ENCODE data around the gene STYXL2.

The STYXL2 gene

DNA sequence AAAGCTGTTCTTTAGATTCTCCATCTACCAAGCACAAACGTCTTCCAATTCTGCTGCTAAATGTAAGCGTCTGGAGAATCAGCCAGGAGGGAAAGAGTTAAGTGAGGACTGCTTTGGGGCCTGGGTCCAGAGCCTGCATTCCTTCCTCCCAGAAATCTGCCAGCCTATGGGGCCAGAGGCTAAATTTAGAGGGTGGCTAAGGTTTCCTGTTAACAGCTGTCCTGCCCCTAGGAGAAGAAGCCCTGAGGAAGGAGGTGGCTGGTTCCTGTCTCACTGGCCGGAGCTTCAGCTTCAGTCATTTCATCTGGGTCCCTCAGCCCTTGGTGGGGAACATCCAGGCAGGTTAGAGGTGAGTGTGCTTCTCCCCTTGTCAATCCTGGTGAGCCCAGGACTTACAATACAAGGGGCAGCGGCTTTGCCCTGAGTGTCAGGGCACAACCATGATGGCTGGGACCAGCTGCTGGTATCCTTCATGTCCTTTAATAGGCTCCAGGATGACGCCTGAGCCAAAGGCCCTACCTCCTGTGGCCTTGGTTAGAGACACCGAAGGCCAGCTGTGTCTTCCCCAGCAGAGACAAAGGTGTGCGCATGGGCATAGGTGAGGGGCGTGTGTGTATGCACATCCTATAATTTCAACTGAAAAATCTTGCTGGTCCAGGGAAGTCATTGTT lies at the start of gene STYXL2:
STYXL2 (plus strand) TSS at position 230 of the 671 bp plus-strand sequence. CDS start 775 bp downstream, outside the sequence.
- DNase-seq (ENCODE audit: low read depth in 1 of 2, low spot score in 1 of 2) = no peak

GRCh38 chr1:167051907-167052306 lies 42.0 kb upstream of the STYXL2 start:
- DNase-seq (ENCODE audit: low read depth in 1 of 2, low spot score in 1 of 2) = no peak

GRCh38 chr1:167052389-167052788 lies 41.5 kb upstream of the STYXL2 start:
- no peak for DNase-seq (ENCODE audit: low read depth in 1 of 2, low spot score in 1 of 2)

DNA sequence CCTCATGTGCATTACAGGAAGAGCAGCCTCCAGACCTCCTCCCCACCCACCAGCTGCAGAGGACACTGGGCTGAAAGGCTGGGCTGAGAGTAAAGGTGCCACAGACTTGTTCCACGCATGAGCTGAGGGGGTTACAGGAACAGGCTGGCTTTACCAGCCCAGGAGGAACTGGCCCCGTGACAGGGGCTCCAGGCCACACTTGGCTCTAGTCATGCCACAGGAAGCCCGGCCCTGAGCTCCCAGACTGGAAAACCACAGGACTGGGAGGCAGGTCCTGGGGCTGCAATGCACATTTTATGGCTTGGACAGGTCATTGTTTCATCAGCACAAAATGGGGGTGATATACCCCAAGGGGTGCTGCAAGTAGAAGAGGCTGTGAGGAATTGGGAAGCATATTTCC lies 39.3 kb upstream of the STYXL2 start:
- DNase-seq (ENCODE audit: low read depth in 1 of 2, low spot score in 1 of 2) = no peak

DNA sequence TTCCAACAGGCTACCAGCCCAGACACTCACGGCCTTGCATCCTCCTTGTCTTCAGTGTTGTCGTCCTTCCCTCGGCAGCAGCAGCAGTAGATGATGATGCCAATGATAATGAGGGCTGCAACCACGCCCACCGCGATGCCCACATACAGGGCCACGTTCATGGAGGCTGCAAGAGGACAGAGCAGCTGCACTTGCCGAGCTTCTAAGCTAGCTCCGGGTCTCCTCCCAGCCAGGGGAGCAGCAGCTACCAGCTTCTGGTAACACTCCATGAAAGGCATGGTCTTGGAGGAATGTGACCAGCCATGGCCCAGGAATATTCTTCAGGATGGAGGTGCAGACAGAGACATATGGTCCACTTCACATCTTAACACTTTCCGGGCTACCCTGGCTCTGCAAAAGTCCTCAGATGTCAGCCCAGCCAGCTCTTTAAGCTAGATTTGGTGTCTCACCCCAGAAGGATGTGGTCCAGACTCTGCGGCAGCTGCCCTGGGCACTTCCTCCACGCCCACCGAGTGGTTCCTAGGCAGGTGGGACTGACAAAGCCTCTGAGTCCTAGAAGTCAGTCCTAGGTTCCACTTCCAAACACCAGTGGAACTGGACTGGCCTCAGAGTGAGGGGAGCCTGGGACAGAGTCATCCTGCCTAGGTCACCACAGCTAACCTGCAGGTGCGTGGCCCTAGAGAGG lies 38.8 kb upstream of the STYXL2 start:
- no peak for DNase-seq (ENCODE audit: low read depth in 1 of 2, low spot score in 1 of 2)

DNA sequence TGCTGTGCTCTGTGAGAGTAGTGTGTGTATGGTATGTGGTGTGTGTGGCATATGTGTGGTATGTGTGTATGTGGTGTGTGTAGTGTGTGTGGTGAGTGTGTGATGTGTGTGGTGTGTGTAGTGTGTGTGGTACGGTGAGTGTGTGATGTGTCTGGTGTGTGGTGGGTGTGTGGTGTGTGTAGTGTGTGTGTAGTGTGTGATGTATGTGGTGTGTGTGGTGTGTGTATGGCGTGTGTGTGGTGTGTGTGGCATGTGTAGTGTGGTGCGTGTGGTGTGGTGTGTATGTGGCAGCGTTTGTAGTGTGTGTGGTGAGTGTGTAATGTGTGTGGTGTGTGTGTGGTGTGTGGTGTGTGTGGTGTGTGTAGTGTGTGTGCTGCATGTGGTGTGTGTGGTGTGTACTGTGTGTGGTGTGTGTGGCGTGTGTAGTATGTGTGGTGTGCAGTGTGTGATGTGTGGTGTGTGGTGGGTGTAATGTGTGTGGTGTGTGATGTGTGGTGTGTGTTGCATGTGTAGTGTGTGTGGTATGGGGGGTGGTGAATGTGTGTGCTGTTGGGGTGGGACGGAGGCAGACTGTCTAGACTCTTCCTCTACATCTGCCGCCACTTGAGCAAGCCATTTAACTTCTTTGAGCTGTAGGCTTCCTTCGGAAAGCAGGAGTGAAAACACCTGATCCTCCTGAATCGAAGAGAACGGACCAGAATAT lies 37.2 kb upstream of the STYXL2 start:
- no peak for DNase-seq (ENCODE audit: low read depth in 1 of 2, low spot score in 1 of 2)

DNA sequence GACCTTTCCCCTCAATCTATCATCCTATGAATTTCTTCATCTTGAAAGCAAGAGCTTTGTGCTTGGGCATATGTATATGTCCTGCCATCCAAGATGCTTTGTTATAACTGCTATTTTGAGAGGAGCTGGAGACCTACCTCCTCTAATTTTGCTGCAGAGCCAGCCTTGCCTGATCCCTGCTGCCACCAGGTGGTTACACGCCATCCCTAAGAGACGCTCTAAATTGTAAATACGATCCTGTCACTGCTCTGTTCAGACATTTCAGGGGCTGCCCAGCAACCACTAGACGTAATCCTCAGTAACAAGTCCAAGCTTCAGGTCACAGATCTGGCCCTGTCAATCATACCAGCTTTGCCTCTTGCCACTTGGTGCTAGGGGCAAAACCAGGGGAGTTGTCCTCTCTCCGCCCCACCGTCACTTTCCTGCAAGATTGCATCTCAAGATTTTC lies 36.6 kb upstream of the STYXL2 start:
- DNase-seq (ENCODE audit: low read depth in 1 of 2, low spot score in 1 of 2) = no peak

DNA sequence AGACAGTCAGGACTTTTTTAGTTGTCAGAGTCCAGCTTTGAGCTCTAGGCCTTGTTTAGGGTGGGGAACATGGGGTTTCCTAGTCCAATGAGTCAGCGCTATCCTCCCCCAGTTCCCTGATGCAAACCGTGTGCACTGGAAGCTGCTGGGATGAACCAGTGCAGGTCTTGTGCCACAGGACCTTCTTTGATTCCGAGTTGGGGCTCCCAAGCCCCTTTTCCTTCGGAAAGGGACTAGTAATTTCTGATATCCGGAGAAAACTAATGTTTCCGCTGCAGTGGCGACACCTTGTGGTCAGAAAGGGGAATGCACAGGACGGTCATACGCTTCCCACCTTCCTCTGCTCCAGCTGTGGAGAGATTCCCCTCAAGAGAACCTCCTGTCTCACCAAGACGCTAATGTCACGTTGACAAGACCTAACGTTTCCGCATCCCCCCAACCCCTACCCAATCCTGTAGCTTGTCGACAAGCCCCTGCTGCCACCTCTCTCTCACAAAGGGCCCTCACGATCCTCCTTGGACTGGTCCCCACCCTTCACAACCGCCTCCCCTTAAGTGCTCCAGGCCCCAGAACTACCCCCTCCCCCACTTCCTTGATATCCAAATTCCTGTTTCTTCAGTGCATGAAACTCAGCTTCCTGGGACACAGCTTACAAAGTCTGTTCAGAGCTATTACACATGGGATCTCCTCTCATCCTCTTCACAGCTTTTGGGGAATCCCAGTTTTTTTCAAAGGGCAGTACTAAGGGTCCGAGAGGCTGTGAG lies 34.6 kb upstream of the STYXL2 start:
- peak; percentile 69 to 72 for DNase-seq (ENCODE audit: low read depth in 1 of 2, low spot score in 1 of 2)

GRCh38 chr1:167059809-167060107 lies 34.1 kb upstream of the STYXL2 start:
- DNase-seq (ENCODE audit: low read depth in 1 of 2, low spot score in 1 of 2) = no peak

- no peak for DNase-seq (ENCODE audit: low read depth in 1 of 2, low spot score in 1 of 2)
Observed at GRCh38 chr1:167060141-167061072, 33.5 kb upstream of the STYXL2 start.

DNA sequence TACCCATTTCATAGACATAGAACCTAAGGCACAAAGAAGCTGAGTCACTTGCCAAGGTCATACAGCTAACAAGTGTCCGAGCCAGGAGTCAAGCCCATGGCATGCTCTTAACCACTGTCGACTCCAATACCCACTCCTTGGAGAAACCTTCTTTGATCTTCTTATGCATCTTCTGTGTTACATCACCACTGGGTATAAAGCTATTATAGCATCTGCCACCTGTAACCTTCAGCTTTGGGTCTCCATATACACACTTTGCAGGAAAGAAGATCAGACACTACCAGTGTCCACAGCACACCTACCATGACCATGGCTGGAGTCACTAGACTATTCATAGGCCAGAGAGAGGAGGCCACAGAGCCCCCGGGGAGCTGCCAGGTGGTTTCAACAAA lies 32.8 kb upstream of the STYXL2 start:
- DNase-seq (ENCODE audit: low read depth in 1 of 2, low spot score in 1 of 2) = no peak

DNA sequence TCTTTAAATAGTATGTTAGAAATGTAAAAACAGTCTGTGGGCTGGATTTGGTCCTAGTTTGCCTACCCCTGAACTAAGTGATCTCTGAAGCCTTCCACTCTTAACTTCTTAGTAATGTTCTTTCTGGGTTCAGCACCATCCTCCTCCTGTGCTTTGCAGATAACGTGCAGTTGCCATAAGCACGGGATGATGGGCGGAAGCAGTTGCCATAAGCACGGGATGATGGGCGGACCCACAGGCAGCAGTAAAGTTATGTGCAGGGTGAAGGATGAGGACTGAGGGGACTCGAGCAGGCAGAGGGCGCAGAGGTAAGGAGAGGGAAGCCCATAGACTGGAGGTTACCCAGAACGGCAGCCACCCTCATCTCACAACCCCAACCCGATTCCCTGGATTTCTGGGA lies 29.3 kb upstream of the STYXL2 start:
- DNase-seq (ENCODE audit: low read depth in 1 of 2, low spot score in 1 of 2) = no peak

DNA sequence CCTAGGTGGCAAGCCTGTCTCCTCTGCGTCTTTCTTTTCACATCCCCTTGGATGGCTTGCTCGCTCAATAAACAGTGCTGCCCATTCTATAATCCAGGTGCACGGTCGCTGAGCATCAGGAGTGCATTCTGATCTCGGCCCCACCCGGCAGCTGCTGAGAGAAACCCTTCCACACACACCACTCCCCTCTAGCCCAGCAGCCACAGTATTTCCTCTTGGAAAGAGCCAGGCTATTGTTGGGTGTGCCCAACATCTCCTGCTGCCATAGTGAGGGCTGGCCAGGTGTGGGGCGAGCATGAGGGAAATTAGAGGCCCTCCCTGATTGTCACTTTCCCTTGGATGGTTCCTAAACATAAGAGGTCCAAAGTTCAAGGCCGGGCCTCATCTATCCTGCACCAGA lies 28.4 kb upstream of the STYXL2 start:
- DNase-seq (ENCODE audit: low read depth in 1 of 2, low spot score in 1 of 2) = no peak

GRCh38 chr1:167066333-167067122 lies 27.3 kb upstream of the STYXL2 start:
- peak; percentile 64 to 74 for DNase-seq (ENCODE audit: low read depth in 1 of 2, low spot score in 1 of 2)

DNA sequence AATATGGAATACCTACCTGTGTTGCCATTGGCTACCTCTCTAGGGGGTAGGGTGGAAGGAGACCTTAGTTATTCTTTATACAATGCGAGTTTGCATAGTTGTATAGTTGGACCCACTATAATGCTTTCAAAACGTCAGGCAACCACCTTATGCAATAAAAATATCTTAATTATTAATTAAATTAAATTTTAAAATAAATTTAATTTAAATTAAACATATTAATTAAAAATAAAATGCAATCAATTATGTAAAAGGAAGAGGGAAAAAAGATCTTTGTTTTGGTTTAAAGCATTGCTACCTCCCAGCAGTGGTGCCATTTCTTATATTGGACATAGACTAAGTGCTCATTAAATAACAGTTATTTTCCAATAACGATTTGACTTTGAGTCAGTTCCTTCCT lies 26.0 kb upstream of the STYXL2 start:
- no peak for DNase-seq (ENCODE audit: low read depth in 1 of 2, low spot score in 1 of 2)

DNA sequence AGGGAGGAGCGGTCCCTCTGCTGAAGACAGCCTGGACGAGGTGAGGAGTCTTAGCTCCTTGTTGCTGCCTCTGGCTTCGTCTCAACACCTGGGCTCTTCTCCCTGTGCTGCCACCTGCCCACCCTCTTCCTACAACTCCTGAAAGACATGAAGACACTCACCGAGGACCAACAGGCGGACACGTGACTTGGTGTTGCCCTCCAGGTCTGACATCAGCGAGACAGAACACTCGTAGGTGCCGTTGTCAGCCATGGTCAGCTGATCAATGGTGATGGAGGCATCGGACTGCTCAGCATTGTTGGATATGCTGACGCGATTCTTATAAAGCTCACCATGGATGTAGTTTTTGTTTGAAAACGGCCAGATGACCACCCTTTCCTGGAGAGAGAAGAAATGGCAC lies 25.1 kb upstream of the STYXL2 start:
- no peak for DNase-seq (ENCODE audit: low read depth in 1 of 2, low spot score in 1 of 2)

DNA sequence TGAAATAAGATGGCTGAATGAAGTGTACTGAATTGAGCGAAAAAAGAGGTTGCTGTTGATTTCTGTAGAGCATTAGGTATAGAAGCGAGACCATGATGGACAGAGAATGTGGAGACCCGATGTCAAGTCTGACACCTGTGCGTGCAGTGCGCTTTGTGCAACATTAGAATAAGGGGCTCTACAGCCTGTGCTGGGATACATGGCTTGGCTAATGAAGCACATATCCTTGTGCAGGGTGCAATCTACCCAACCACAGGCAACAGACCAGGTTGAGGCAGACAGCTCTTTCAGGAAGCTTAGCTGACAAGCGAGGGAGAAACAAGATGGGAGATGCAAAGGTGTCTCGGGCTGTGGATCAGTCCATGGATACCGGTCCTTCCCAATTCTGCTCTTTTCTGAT lies 22.6 kb upstream of the STYXL2 start:
- DNase-seq (ENCODE audit: low read depth in 1 of 2, low spot score in 1 of 2) = no peak

- no peak for DNase-seq (ENCODE audit: low read depth in 1 of 2, low spot score in 1 of 2)
Observed at GRCh38 chr1:167076136-167076710, 17.7 kb upstream of the STYXL2 start.

DNA sequence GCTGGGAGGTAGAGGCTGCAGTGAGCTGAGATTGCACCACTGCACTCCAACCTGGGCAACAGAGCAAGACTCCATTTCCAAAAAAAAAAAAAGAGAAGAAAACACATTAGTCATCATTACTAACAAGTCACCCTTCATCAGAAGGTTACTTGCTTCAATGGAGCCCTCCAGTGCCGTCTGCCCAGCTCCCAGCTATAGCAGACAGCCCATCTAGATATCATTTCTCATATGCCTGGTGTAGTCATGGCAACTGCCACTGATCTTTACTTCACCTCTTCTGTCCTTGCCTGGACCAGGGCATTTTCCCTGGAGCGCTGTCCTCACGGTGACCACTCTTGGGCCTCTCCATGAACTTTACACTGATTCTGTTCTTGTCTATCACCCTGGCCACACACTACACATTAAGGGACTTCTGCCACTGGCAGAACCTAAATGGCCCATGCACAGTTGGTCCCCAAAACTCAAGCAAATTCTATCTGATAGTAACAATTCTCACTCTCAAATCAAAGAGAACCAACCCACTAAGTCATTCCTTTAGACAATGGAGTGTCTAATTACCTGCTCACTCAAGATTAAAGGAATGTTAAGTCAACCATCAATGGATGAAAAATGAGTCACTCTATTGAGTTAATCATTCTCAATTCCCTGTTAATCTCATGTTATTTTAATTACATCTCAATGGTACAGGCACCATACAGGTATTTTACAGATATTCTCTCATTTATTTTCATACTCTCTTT lies 16.6 kb upstream of the STYXL2 start:
- no peak for DNase-seq (ENCODE audit: low read depth in 1 of 2, low spot score in 1 of 2)

Data from activated CD4-positive, alpha-beta T cell treated with anti-CD3 and anti-CD28 coated beads, Interleukin-2, amount 50 U/mL, for 24 hours (primary cell).